ENCODE measurements around the gene PRPF6.

Gene PRPF6, protein sequence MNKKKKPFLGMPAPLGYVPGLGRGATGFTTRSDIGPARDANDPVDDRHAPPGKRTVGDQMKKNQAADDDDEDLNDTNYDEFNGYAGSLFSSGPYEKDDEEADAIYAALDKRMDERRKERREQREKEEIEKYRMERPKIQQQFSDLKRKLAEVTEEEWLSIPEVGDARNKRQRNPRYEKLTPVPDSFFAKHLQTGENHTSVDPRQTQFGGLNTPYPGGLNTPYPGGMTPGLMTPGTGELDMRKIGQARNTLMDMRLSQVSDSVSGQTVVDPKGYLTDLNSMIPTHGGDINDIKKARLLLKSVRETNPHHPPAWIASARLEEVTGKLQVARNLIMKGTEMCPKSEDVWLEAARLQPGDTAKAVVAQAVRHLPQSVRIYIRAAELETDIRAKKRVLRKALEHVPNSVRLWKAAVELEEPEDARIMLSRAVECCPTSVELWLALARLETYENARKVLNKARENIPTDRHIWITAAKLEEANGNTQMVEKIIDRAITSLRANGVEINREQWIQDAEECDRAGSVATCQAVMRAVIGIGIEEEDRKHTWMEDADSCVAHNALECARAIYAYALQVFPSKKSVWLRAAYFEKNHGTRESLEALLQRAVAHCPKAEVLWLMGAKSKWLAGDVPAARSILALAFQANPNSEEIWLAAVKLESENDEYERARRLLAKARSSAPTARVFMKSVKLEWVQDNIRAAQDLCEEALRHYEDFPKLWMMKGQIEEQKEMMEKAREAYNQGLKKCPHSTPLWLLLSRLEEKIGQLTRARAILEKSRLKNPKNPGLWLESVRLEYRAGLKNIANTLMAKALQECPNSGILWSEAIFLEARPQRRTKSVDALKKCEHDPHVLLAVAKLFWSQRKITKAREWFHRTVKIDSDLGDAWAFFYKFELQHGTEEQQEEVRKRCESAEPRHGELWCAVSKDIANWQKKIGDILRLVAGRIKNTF

DNA sequence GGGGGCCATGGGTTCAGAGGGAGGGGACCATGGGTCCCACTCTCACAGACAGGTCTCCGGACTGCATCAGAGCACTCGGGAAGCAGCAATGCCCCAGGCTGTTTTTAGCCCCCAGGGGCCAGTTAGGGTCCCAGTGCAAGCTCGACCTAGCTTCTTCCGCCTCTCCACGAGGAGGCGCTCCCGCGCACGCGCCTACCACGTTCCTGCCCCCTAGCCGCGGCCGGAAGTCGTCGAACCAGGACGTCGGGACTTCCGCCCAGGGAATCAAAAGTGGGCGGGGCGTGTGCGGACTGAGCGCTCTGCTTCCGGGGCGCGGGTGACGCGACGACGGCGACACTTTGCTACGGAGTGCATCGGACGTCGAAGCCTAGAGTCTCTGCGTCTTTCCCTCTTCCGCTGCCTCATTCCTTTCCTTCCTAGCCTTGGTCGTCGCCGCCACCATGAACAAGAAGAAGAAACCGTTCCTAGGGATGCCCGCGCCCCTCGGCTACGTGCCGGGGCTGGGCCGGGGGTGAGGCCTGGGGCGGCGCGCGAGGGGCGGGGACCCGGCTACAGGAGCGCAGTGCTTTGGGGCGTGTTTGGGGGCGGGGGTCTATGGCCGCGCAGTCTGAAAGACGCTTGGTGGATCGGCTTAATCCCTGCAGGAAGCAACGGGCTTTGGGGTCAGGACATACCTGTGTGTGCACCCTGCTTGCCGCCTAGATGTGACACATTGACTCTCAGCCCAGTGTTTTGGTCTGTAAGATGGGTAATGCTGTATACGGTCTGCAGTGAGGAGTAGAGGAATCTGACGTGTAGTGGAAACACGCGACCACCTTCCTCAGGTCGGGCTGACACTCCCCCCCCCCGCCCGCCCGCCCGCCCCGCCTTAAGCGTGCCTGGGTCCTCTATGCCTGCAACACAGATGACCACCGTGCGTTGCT, at the start of gene PRPF6:
PRPF6 (plus strand) TSS at position 327 of the 923 bp plus-strand sequence; CDS start at position 441, 114 bp downstream.
- peak; percentile 94 for DNase-seq (ENCODE audit: low spot score)

DNA sequence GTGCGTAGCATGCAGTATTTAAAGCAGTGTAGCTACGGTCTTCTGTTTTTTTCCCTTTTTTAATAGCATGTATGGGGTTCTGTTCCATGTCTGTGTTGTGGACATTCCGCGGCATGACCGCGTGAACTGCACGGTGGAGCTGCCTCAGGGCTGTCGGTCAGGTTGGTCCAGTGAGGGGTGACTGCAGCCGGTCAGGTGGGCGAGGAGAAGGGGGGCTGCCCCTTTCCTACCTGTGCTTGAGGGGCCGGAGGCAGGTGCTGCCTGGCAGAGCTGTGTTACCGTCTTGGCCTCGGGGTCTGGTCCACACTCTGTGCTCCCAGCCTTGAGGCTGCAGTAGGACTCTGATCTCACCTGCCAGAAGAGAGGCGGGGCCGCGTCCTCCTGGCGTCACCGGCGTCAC, 49.2 kb upstream of the PRPF6 start:
- DNase-seq (ENCODE audit: low spot score): no peak

DNA sequence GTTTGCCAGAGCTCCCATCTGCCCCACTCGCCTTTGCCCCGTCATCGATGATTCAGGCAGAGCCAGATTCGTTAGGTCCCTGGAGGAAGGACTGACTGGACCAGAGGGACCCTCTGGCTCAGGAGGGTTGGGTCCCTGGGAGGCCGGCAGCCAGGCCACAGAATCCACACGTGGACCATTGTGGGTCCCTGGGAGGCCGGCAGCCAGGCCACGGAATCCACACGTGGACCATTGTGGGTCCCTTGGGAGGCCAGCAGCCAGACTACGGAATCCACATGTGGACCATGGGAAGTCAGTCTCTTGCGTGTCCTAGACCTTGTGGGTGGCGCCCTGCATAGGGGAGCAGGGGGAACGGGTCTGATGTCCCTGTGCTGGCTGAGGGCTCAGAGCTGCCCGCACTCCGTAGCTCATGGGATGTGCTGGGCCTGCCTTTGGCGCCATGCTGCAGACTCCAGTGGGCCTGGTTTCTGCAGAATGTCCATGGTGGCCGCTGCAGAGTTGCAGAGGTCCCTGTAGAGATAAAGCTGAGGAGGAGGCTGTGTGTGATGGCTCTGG, 48.2 kb upstream of the PRPF6 start:
- no peak for DNase-seq (ENCODE audit: low spot score)

DNA sequence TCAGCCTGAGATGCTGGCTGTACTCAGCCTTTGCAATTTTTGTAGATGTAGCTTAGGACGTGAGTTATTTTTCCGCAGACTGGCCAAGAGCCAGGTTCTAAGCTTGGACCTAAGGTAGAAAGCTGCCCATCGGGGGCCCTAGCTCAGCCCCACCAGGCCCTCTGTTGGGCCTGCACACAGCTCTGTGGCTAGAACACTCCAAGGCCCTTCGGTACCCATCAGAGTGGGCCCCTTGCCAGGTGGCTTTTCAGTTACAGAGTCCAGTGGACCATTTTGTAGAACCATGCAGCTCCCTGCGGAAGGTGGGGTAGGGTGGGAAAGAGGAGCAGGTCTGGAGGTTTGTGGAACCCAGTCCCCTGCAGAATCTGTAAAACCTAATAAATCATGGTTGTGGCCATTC, 47.3 kb upstream of the PRPF6 start:
- no peak for DNase-seq (ENCODE audit: low spot score)

DNA sequence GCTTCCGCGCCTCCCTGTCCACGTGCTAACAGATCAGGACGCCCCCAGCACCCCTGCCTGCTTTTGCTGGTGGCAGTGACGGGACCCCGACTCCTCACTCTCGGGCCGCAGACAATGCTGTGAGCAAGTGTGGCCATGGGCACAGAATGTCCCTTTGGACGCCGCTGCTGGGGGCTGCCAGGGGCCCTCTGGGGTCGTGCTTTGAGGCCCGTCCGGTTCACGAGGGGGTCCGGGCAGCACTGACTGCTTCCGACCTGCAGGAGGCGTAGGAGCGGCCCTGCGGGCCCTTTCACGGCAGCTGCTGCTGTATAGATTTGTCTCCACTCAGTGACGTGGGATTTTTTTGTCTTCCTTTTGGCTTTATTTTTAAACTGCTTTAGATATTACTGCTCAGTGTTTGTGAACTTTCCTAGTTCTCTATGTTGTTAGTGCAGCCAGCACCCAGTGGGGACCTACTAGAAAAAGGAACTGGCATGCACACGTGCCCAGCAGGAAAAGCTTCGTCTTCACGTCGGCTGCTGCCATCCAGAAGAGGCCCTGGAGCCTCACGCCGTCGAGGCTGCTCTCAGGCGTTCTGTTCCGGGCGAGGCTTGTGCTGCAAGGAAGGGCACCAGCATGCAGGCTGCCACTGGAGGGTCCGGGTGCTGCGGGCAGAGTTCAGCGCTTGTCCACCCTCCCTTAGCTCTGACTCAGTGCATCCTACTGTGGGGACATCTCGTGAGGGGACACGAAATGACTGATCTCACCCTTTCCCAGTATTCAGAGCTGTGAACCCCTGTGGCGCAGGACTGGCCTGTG, 46.5 kb upstream of the PRPF6 start:
- no peak for DNase-seq (ENCODE audit: low spot score)

DNA sequence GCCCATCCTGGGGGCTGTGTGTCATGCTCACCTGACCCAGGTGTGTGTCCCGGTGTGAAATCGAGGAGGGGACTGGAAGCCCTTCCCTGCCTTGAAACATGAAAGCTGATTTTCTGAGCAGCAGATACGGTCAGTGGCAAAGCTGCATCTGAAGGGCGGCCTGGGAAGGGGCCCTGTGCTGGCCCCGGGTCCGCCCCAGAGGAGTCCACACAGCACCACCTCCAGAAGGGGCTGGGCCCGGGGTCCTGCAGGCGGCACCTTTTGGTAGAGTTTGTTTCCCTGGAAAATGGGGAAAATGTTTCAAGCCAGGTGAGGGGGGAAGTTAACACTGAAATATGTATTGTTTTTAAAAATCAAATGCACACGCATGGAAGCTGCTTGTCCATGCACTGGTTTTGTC, 45.5 kb upstream of the PRPF6 start:
- DNase-seq (ENCODE audit: low spot score): no peak

DNA sequence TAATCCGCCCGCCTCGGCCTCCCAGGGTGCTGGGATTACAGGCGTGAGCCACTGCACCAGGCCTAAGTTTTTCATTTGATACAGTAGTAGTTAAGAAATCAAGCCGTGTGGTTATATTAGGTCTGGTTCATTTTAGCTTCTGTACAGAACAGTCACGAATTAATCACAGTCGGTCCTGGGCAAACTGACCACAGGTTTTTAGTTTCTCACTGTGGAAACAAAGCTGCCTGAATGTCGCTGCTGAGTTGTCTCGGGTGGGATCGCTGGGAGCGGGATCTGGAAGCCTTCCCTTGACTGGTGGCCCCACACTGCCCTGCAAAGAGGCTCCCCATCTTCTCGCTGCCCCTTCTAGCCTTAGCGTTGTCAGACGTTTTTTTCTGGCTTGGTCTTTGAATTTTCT, 43.3 kb upstream of the PRPF6 start:
- no peak for DNase-seq (ENCODE audit: low spot score)

DNA sequence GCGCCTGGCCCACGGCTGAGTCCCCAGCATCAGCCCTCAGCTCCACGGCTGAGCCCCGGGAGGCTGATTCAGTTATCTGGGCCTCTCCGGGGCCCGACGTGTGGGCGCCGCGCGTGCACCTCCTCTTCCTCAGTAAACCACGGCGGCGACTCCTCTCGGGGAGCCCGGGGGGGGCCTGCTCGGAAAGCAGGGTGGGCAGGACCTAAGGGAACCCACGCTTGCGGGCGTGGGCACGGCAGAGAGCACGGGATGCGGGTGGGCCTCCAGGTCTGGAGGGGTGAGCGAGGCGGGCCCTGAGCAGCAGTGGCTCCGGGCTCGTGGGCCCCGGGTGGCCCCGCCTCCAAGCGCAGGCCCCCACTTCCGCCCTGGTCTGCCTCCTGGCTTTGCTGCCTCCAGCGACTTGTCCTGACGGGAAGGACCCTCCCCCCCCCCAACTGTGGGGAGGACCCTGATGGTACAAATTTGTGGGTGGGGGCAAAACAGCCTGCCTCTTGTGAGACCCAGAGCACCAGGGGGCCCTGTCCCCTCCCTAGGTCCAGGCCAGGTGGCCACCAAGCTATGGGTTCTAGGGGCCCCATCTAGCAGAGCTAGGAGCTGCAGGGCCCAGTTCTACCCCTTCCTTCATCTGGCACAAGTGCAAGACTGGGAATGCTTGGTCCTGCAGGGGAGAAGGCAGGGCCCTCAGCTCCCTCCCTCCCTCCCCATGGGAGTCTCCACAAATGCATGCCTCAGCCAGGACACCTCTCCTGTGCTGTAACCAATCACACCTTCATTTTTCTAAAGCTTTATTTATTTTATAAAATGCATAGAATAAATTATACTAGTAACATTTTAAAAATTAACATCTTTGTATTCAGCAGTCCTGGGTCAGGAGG, 41.6 kb upstream of the PRPF6 start:
- no peak for DNase-seq (ENCODE audit: low spot score)

DNA sequence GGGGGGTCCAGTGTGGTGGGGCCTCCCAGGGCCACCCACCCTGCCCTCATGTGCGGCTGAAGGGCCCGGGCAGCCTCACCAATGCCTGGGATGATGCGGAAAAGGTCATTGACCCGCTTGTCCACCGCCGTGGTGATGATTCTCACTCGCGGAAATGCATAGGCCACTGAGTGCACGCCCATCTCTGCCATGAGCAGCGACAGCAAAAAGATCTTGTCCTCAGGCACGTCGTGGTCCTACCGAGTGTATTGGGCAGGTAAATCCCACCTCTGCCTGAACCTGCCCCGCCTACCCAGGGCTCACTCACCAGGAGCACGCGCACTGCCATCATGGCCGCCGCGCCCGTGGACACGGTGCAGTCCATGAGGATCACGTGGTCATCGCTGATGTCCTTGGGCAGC, 40.9 kb upstream of the PRPF6 start:
- DNase-seq (ENCODE audit: low spot score): no peak

DNA sequence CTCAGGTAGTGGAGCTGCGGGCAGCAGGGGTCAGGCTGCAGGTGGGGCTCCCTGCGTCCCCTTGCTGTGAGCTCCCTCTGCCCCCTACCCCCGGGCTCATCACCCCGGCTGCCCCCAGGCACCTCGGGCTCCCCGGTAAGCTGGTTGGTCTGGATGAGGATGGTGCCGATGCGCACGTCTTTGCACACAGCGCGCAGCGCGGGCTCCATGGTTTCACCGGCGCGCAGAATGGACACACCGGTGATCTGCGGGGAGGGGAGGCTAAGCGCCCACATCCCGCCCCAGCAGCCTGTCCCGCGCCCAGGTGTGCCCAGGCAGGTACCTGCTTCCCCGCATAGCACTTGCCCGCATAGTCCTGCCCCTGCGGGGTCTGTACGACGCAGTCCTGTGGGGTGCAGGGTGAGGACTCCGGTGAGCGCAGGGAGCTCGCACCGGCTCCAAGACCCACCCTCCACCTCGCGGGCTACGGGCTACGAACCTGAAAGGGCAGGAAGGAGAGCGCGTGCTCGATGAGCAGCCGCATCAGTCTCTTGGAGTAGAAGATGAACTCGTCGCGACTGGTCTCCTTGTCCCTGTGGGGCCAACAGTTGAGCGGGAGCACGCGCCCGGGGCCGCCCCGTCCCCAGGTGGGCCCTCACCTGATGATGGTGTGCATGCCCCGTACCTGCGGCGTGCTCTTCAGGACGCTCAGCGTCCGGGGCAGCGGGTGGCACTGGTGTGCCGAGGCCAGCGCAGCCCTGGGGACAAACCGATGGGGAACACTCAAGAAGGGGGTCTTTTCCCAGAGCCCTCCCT, 40.3 kb upstream of the PRPF6 start:
- DNase-seq (ENCODE audit: low spot score): no peak

DNA sequence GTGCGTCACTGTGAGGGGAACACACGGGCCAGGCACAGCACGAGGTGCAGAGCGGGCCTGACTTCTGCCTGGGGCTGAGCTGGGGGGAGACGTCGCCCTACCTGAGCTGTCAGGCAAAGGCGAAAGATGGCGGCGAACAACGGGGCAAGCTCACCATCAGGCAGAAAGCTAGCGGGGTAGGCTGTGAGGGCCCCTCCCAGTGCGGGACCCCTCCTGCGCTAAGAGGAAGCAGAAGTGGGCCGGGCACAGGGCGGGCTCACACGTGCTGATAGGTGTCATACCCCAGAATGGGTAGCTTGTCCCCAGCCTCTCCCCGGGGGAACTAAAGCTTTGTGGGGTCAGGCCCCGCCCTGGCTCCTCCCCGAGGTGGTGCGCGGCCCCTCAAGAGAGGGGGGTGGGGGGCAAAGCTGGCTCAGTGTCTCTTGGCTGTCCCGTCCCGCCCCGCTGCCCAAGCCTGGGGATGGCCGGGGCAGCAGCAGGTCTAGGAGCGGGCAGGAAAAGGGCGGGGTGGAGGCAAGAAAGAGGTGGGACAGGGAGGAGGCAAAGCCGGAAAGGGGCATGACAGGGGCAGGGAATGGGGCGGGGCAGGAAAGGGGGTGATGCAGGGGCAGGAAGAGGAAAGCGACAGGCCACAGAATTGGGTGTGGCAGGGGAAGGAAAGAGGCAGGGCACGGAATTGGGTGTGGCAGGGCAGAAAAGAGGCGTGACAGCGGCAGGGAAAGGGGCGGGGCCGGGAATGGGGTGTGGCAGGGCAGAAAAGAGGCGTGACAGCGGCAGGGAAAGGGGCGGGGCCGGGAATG, 39.5 kb upstream of the PRPF6 start:
- peak; percentile 77 for DNase-seq (ENCODE audit: low spot score)

DNA sequence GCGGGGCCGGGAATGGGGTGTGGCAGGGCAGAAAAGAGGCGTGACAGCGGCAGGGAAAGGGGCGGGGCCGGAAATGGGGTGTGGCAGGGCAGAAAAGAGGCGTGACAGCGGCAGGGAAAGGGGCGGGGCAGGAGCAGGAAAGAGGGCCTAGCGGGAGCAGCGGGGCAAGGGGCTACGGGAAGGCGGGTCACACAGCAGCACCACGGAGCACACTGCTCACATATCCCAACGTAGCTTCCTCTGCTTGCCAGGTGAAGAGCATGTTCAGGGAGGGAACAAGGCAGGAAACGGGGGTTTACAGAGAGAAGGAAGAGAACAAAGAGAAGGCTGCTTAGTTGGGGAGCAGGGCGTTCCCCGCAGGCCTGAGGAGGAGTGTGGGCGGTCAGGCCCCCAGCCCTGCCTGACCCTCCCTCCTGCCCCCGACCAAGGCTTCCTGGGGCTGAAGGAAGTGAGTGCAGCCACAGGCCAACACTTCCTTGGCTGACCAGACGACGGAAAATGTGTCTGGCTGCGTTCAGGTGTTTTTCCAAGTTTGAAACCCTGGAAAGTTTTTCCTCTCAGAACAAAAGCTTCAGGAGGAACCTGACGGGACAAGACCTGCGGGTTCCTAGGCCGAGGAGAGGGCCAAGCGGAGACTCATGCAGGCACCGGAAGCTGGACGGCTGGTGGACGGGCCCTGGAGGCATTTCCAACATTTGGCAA, 38.5 kb upstream of the PRPF6 start:
- DNase-seq (ENCODE audit: low spot score): no peak

DNA sequence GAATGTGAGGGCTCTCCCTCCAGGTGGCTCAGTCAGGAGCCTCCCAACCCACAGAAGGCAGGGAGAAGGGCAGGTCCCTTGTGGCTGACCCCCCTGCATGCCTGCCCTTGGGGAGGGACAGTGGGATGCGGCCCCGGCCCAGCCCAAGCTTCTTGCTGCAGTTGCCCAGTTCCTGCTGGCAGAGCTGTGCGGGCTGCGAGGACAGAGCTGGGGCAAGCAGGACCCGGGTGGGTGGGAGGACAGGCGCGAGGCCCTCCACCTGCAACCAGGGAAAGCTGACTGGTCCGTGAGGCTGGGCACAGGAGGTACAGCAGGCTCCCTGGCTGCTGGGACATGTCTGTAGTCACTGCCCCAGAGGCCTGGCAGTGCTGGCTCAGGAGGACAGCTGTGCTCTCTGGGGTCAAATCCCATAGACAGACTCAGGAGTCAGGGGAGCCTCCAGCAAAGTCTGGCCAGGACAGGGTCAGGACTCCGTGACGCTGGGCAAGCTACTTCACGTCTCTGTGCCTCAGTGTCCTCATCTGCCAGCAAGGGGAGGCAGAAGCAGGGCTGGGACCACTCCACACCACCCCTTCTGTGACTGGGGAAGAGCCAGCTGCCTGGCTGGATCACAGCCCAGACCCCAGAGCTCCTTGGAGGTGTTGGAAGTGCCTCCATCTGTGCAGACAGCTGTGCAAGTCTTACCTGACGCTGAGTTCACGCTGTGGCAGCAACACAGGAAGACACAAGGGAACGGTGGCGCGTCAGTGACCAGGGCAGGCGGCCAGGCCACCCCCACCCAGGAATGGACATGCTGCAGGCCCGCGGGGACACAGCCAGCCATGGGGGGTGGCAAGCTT, 37.7 kb upstream of the PRPF6 start:
- no peak for DNase-seq (ENCODE audit: low spot score)

DNA sequence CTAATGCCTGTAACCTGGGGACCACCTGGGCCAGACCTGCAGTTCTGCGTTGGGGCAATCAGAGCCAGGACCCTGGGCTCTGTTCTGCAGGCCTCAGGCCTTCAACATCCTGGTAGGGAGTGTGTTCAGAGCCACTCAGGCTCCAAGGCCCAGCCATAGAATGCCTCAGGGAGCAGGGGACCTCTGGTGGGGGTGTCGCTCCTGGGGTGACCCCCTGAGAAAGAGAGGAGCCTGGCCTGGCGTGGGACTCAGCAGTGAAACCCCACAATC, 37.2 kb upstream of the PRPF6 start:
- DNase-seq (ENCODE audit: low spot score): no peak

DNA sequence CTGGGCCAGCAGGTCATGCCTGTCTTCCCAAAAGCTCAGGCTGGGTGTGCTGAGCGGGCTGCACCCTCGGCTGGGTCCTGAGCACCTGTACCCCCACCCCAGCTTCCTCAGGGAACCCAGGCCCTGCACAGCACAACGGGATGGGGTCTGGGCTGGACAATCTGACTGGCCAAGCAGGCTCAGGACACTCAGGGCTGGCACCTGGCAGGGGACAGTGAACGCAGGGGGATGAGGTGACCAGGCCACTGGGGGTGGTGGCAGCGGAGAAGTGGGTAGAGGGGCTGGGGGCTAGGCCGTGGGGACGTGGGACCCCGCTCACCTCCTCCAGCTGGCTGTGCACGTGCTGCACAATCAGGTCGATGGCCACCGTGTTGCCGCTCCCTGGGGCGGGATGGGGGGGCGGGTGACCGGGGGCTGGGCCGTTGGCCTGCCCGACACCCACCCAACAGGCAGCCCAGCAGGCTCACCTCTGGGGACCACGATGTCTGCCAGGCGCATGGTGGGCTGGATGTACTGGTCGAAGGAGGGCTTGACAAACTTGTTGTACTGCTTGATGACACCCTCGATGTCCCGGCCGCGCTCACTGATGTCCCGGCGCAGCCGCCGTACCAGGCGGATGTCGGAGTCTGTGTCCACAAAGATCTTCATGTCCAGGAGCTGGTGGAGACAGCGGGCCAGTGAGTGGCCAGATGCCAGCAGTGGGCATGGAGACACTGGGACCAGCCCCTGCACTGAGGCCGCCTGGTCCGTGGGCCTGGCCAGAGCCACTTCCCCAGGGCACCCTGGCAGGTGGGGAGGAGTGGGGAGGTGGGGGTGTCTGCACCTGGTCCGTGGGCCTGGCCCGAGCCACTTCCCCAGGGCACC, 36.6 kb upstream of the PRPF6 start:
- no peak for DNase-seq (ENCODE audit: low spot score)

Data from CD4-positive, alpha-beta T cell treated with Interleukin-2 at 100 ng/mL for 4 hours (primary cell).